CD4-positive, alpha-beta T cell treated with Interferon gamma for 1 hour (primary cell): Measurements from ENCODE around the gene MST1.

Source experiments
- DNase-seq: peaks from one replicate; pipeline ENCODE4 v3.0.0-alpha.2; 2020

MST1 gene

DNA sequence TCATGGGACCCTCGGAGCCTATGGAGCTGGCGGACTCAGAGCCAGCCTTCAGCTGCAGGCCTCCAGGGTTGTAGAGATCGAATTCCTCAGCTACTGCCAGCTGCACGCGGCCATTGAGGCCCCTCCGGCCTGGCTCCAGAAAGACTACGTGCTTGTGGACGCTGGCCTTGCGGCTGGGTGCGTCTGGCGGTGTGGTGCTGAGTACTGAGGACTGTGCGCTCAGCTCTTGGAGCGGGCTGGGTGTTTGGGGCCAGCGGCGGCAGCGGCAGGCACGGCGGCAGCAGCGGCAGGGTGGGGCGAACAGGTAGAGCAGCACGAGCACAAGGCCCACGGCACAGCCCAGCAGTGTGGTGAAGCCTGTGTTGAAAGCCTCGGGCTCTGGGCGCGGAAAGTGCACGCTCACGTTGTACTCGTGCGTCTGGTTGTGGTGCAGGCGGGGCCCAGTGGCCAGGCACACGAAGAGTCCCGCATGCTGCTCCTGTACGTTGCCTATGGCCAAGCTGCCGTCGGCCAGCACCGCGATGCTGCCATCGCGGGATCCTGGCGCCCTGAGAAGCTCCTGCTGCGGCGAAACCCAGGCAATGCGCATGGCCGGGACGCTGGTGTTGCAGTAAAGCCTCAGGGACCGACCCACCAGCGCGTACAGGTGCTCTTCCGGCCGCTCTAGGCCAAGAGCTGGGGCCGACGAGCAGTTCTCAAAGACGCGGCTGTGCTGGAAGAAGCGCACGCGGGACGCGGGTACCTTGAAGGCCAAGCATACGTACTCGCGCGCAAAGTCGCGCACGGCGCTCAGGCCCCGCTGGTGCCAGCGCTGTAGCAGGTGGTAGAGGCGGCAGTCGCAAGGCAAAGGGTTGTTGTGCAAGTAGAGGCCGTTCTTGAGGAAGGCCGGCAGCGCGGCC, 28.9 kb upstream of the MST1 start:
- DNase-seq: no peak

DNA sequence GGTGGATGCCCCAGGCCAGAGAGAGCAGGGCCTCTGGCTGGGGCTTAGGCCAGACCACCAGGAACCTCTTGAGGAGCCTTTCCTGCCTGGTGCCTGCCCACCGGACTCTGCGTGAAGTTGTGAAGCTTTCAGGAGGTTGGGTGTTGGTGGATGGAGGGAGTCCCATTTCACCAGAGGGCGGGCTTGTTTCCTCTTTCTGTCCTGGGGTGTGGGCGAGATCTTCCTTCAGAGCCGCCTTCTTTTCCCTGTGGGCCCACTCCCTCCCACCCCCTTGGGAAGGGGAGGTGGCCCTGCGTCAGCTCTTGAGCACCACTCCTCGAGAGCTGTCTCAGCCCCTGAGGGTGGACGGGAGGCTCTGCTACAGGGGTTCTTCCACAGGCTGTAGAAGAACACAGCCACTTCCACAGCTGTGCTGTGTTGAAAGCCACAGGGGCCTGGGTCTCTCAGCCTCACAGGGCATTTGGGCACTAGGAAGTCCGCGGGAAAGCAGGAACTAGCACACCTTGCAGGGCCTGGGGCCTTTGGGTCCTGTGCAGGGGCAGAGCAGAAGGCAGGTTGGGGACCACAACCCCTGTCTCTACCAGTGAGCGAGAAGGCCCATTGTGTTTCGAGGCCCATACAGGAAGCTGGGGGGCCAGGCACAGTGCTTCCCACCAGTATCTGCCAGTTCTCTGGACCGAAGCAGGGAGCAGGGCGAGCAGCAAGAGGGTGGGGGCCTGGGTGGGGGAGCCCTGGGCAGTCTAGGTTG, 28.1 kb upstream of the MST1 start:
- no peak for DNase-seq

DNA sequence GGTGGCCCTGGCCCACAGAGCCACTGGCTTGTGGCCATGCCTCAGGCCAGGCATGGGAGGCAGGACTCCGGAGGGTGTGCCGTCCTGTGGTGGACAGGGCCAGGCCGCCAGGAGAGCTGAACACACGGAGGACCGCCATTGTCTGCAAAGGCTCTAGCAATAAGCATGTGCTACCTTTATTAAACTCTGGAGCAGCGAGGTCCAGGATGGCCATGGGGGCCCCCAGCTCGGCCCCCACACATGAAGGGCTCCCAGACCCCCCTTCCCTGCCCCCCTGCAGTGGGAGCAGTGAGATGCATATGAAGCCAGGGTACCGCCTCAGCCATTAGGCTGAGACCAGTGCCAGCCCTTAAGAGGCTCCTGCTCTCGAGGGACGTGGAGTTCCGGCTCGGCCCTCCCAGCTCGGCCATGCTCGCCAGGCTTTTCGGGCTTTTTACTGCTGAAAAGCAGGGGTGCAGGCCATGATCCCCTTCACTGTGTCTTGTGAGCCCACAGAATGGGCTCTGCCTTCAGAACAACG, 27.5 kb upstream of the MST1 start:
- DNase-seq: no peak

DNA sequence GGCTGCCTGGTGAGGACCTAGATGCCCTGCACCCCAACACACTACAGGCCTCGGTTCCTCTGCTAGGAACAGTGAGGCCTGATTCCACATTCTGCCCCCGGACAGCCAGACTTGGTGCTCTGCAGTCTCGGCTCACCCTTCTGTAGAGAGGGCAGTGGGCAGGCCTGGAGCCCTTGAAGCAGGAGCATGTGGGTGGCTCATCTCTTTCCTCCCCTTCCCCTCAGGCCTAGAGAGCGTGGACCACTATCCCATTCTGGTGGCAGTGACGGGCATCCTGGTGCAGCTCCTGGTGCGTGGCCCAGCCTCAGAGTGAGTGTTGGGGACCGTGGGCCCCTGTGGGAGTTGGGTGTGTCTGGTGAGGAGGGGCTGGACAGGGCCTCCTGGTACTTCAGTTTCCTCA, 26.9 kb upstream of the MST1 start:
- no peak for DNase-seq

DNA sequence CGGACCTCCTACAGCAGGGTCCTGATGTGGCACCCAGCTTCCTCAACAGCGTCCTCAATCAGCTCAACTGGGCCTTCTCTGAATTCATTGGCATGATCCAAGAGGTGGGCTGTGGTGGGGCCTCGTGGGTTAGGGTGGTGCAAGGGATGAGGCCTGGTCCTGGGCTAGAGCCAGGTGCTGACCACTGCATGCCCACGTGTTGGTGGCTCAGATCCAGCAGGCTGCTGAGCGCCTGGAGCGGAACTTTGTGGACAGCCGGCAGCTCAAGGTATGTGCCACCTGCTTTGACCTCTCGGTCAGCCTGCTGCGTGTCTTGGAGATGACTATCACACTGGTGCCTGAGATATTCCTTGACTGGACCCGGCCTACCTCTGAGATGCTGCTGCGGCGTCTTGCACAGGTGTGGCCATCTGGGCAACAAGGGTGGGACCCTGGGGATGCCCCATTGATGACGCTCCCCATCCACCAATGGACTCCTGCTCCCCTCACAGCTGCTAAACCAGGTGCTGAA, 26.4 kb upstream of the MST1 start:
- DNase-seq: no peak

DNA sequence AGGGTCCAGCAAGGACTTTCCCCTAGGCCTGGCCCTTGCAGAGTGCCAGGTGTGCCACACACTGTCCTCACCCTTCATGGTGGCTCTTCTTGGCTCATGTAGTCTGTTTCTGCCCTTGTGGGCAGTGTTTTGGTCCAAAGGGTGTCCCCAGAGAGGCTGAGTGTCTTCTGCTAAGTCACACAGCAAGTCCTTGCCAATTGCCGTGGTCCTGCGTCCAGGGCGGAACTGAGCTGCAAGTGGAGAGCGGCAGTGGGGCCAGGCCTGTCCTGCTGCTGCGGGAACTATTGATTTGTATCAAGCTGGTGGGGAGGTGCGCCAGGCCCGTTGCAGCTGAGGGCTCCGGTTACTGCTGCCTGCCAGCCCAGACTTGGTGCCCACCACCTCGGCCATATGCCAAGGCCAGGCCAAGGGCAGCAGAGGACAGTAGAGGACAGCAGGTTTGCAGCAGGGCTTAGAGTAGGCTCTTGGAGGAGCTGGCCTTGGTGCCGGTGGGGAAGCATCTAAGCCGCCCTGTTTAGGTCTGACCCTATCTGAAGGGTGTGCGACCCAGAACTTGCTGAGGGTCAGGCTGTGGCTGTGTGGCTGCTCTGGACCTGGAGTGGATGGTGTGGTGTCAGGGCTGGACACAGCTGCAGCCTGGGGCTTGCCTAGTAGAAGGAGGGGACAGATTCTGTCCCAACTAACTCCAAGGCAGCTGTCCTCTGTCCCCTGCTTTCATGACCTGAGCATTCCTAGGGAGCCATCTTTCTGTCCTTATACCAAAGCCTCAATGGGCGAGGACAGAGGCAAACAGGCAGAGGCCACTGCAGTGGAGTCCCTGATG, 25.7 kb upstream of the MST1 start:
- DNase-seq: no peak

DNA sequence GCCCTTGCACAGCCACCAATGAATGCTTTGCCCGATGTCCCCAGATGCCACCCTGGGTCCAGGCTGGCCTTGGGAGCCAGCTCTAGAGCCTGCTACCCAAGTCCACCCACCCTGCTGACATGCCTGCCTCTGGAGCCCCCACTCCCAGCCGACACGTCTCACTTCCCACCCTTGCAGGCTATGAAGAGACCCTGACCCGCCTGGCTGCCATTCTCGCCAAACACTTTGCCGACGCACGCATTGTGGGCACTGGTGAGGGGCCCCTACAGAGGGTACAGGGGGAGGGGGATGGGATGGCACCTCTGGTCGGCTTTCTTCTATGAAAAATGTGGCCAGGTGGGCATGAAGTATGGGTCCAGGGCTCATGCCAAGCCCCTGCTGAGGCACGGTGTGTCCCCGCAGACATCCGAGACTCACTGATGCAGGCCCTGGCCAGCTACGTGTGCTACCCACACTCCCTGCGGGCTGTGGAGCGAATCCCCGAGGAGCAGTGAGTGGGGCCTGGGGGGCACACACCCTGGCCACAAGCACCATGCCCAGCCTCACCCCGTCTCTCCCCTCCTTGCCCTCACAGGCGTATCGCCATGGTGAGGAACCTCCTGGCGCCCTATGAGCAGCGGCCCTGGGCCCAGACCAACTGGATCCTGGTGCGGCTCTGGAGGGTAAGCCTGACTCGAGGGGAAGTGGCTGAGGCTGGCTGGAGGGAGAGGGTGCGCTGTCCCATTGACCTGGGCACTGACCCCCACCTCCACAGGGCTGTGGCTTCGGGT, 24.2 kb upstream of the MST1 start:
- DNase-seq: no peak

DNA sequence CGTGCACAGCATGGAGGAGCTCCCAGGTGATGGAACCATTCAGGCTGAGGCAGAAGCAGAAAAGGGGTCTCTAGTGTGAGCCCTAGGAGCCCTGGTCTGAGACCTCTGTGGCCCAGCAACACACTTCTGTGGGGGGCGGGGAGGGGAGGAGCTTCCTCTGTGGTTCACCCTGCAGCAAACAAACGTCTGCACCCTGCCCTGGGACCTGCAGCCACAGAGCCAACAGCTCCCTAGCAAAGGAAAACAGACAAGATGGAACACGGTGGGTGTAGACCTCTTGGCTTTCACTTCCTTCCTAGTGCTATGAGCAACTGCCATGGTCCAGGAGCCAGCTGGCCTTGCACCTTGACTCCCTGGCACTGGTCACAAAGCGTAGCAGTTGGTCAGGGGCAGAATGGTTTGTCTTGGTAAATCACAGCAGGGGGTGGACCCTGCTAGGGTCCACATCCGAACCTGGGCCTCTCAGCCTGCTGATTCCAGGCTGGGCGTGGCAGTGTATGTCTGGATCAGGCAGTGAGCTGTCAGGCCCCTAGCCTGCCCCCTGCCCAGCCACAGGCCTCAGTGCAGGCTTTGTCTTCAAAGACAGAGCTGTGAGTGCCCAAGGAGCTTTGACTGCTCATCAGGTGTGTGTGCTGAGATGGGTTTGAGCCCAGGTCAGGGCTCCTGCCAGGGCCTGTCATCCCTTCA, 23.5 kb upstream of the MST1 start:
- DNase-seq: no peak

DNA sequence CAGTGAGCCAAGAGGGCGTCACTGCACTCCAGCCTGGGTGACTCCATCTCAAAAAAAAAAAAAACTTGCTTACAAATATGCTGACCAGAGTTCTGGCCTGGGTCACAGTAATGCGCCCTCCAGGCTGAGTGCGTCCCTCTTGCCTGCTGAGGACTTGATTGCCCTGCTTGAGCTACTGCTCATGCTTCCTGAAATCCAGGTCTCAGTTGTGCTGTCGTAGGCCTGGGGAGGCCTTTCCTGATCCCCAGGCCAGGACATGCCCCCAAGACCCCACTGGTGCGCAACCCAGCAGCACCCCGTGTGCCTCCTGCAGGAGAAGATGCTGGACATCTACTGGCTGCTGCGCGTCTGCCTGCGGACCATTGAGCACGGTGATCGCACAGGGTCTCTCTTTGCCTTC, 22.9 kb upstream of the MST1 start:
- DNase-seq: no peak

DNA sequence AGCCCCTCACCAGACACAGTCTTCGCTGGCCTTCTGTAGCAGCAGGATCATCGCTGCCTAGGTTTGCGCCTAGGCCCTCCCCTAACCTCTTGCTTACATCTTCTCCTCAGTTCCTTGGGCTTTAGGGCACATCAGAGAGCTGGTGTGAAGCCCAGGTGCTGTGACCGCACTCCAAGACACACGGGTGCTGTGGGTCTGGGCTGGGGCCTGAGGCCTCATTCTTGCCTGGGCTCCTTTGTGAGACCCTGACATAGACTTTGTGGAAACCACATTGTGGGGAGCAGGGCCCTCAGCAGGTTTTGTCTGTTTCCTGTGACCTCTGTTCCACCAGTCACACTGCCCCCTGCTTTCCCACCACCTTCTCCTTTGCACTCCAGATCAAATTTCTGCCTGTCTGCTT, 22.2 kb upstream of the MST1 start:
- no peak for DNase-seq

DNA sequence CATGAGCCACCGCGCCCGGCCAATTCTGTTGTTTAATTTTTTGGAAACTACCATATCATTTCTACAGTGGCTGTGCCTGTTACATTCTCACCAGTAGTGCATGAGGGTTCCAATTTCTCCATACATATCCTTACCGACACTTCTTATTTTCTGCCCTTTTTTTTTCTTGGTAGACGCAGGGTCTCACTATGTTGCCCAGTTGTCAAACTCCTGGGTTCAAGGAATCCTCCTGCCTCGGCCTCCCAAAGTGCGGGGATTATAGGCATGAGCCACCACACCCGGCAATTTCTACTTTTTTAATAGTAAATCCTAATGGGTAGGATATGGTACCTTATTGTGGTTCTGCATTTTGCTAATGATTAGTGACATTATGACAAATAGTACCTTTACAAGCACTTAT, 20.6 kb upstream of the MST1 start:
- DNase-seq: no peak

DNA sequence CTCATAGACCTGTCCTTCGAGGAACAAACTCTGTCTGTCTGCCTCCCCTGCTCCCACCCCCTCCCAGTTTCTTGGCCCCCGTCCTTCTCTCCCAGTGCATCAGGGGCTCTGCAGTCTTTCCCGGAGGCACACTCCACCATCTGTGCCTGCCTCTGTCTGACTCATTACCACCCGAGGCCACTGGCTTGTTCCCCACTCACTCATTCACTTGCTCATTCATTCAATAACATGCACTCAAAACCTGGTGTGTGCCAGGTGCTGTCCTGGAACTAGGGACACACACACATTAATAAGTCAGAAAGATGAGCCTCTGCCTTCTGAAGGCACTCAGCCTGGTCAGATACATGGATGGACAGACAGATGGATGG, 17.8 kb upstream of the MST1 start:
- DNase-seq: no peak

DNA sequence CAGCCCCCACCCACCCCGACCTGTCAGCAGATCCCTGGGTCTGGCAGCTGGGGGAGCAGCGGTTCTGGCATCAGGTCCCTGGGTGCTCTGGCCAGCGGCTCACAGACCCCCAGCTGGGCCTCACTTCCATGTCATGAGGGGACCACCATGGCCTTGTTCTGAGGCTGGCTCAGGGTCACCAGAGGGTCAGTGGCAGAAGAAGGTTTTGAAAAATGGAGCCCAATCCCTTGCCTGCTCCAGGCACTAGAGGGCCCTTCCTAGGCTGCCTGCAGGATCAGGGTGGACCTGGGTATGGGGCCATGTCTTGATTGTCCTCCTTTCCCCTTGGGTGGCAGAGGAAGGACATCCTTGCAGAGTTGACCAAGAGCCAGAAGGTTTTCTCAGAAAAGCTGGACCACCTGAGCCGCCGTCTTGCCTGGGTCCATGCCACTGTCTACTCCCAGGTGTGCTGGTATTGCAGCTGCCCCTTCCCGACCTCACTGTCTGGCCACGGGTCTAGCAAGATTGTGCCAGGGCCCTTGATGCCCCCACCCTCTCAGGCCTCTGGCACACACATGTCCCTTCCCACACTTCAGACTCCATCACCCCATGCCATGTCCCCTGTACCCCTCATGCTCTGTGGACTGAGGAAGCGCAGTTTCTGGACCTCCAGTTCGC, 17.3 kb upstream of the MST1 start:
- DNase-seq: no peak

DNA sequence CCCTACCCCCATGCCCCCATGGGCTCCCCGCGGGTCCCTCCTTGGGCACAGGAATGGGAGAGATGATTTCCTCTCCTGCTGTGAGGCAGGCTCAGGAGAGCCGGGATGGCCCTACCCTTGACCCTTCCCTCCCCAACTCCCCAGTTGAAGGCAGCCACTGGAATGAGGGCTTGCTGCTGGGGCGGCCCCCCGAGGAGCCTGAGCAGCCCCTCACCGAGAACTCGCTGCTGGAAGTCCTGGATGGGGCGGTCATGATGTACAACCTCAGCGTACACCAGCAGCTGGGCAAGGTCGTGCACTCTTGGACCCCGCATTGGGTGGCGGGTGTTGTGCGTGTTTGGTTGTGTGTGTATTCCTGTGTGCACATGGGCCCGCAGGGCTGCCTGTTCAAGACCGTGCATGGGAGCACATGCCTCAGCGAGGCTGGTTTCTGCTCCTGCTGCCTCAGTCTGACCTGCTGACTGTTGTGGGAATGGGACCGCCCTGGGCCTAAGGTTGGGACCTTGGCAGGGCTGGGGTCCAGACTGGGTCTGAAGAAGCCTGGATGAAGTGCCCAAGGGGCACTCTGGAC, 16.2 kb upstream of the MST1 start:
- DNase-seq: no peak

DNA sequence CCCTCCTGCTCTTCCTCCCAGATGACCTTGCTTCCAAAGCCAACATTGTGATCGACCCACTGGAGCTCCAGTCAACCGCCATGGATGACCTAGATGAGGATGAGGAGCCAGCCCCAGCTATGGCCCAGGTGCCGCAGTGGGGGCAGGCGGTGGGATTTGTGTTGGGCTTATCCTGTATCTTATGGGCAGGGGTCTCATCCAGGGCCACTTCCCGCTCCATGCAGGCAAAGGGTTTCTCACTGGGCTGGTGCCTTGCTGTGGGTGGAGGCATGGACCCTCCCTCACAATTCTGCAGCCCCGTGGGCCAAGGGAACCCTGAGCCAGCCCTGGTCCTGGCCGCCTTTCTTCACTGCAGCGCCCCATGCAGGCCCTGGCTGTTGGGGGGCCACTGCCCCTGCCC, 15.4 kb upstream of the MST1 start:
- DNase-seq: no peak

DNA sequence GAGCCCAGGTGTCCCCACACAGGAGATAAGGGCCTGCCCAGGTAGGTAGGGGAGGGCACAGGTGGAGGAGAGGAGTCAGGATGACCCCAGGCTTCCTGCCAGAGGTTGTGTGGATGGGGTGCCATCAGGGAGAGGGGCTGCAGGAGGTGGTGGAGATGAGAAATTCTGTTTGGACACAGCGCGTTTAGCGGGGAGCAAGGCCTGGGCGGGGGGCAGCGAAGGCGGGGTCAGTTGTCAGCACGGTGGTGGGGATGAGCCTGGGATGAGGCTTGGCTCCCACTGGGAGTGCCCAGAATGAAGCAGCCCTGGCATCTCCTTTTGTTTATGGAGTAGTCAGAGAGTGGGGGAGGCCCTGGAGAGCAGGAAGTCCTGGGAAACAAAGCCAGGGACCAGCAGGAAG, 14.7 kb upstream of the MST1 start:
- DNase-seq: no peak

DNA sequence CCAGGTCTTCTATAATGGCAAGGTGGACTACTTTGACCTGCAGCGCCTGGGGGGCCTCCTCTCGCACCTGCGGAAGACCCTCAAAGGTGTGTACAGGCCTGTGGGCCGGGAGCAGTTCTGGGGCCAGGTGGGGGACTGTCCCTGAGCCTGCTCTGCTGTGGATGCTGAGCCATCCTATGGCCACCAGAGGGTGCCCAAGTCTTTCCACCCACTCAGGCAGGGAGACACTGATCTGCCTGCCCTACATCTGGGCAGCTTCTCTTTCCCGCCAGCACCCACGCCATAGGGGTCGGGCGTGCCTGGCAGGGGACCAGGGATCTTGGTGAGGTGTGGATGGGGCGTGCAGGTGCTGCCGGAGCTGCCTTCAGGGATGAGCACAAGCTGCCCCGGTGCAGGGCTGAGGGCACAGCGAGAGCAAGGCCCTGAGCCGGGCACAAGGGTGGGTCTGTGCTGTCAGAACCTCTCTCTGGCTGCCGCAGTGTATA, 14.2 kb upstream of the MST1 start:
- DNase-seq: peak; percentile 74

DNA sequence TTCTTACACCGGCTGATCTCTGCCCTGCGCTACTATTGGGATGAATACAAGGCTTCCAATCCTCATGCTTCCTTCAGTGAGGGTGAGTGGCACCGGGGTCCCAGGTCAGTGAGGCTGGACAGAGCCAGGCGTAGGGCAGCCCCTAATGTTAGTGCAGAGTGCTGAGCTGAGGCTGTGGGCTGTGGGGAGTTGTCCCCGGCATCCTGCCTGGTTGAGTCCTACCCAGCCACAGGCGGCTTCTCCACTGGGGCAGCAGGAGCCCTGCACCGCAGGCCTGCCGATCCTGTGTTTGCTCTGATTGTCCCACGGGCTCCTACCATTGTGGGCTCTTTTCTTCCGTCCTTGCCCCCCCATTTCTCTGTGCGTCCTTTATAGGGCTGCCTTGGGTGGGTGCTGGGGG, 13.4 kb upstream of the MST1 start:
- no peak for DNase-seq

DNA sequence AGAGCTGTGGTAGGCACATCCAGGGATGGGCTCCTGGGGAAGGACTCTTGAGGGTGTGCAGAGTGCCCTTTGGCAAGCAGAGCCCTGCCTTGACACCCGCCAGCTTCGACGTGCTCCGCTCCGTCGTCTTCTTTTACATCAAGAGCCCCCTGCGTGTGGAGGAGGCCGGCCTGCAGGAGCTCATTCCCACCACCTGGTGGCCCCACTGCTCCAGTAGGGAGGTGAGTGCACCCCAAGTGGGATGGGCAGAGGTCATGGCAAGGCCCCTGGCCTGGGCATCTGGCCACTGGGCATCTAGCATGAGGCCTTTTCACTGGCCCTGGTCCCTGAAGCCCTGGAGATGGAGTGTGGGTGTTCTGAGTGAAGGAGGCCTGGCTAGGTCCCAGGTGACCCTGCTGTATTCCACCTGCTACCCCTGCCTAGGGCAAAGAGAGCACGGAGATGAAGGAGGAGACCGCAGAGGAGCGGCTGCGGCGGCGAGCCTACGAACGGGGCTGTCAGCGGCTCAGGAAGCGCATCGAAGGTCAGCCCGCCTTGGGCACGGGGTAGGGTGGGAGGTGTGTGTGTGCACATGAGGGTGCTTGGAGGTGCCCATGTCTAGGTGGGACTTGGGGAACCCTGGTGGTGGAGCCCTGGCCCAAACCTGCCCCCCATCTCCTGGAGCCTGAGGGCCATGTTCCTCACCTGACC, 12.3 kb upstream of the MST1 start:
- DNase-seq: no peak
